HG03139 (cell line): ENCODE data around the gene ABCC4.
"Not testable (repeated sequence)": the region's sequence is repeated elsewhere in the genome, so short reads cannot be mapped to it uniquely, and the experiment has no call there.

ENCODE experiments used
- ATAC-seq: cut with Tn5 transposase; IDR thresholded peaks from one replicate; pipeline ENCODE4 v1.9.1; 2021; ENCODE audit not compliant: unreplicated experiment

Gene ABCC4

GRCh38 chr13:95168191-95168590 lies 133.1 kb downstream of the ABCC4 start:
- ATAC-seq: no peak

GRCh38 chr13:95167003-95167402 lies 134.2 kb downstream of the ABCC4 start:
- not testable (repeated sequence) for ATAC-seq

- no peak for ATAC-seq
Observed at GRCh38 chr13:95164830-95165229, 136.4 kb downstream of the ABCC4 start.

GRCh38 chr13:95160112-95160906 lies 140.9 kb downstream of the ABCC4 start:
- no peak for ATAC-seq

GRCh38 chr13:95159458-95159857 lies 141.8 kb downstream of the ABCC4 start:
- ATAC-seq: no peak

- ATAC-seq: no peak
Observed at GRCh38 chr13:95156208-95156607, 145.0 kb downstream of the ABCC4 start.

GRCh38 chr13:95155504-95155903 lies 145.7 kb downstream of the ABCC4 start:
- no peak for ATAC-seq

- ATAC-seq: no peak
Observed at GRCh38 chr13:95155093-95155492, 146.2 kb downstream of the ABCC4 start.

GRCh38 chr13:95154413-95154886 lies 146.8 kb downstream of the ABCC4 start:
- no peak for ATAC-seq

GRCh38 chr13:95153647-95154412 lies 147.4 kb downstream of the ABCC4 start:
- ATAC-seq: no peak

- ATAC-seq: no peak
Observed at GRCh38 chr13:95151942-95152587, 149.2 kb downstream of the ABCC4 start.

GRCh38 chr13:95150555-95150954 lies 150.7 kb downstream of the ABCC4 start:
- no peak for ATAC-seq

GRCh38 chr13:95146486-95146885 lies 154.8 kb downstream of the ABCC4 start:
- no peak for ATAC-seq

- no peak for ATAC-seq
Observed at GRCh38 chr13:95145587-95145986, 155.7 kb downstream of the ABCC4 start.

GRCh38 chr13:95140502-95140901 lies 160.7 kb downstream of the ABCC4 start:
- no peak for ATAC-seq

- no peak for ATAC-seq
Observed at GRCh38 chr13:95138876-95139585, 162.2 kb downstream of the ABCC4 start.

GRCh38 chr13:95137096-95137495 lies 164.2 kb downstream of the ABCC4 start:
- ATAC-seq: peak; percentile 84

GRCh38 chr13:95136638-95137037 lies 164.6 kb downstream of the ABCC4 start:
- peak; percentile 18 for ATAC-seq

- no peak for ATAC-seq
Observed at GRCh38 chr13:95133498-95133897, 167.8 kb downstream of the ABCC4 start.

GRCh38 chr13:95129004-95129403 lies 172.2 kb downstream of the ABCC4 start:
- no peak for ATAC-seq

GRCh38 chr13:95128045-95128643 lies 173.1 kb downstream of the ABCC4 start:
- ATAC-seq: no peak
